Globus pallidus (tissue), 1 donor: Measurements from ENCODE around the gene HSPG2.
"Not testable (repeated sequence)": the region's sequence is repeated elsewhere in the genome, so short reads cannot be mapped to it uniquely, and the experiment has no call there.

Experiments
- DNase-seq: peaks from one replicate; pipeline ENCODE4 v3.0.0-alpha.2; 2015; ENCODE audit warnings: low spot score

Gene HSPG2

DNA sequence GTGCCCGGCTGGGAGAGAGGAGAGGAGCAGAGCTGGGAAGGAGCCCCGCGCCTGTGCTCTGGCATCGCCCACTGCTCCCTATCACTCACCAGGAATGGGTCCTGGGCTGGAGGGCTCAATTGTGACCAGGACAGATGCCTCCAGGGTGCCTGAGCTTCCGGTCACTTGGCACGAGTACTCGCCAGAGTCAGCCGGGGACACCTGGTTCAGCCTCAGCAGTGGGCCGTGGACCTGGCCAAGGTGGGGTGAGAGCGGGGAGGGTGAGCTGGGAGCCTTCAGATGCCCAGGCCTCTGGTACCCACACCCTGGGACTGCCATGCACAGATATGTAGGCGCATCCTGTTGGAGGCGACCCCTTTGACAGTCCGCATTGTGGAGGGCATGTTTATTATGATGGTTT, 93.9 kb downstream of the HSPG2 start:
- DNase-seq = no peak

DNA sequence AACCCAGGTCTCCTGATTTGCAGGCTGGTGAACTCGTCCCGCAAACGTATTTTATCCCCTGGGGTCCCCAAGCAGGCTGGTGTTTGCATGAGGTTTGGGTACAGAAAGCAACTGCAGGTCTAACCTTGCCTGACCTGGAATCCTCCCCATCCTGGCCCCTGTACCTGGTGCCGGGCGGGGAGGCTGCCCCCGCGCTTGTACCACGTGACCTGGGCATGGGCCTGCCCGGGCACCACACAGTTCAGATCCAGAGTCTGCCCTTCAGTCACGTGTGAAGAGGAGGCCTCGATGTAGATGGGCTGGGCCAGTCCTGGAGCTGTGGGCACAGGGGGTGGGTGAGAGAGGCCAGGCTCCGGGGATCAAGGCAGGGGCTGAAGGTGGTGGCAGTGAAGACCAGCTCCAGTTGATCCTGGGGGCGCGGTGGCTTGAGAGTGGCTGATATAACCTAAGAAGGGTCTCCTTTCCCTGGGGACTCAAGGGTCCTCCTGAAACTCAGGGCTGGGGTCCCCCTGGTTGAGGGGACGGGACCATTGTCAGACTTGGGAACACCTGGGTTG, 94.4 kb downstream of the HSPG2 start:
- DNase-seq = no peak

- no peak for DNase-seq
These were observed 95.2 kb downstream of the HSPG2 start for GRCh38 chr1:21841852-21842466.

DNA sequence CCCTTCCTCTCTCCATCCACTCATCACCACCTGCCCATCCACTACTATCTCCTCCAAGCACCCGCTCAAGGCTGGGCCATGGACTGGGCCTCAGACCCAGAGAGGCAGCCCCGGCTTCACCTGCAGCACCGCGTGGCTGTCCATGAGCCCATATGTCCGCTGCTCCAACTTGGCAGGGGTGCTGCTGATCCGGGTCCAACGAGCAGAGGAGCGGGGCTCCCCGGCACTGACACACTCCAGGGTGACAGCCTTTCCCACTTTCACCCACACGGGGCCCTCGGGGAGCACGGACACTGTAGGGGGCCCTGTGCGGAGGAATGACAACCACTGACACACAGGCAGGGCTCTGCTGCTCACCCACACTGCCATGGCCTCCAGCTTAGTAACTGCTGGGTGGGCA, 96.1 kb downstream of the HSPG2 start:
- no peak for DNase-seq

DNA sequence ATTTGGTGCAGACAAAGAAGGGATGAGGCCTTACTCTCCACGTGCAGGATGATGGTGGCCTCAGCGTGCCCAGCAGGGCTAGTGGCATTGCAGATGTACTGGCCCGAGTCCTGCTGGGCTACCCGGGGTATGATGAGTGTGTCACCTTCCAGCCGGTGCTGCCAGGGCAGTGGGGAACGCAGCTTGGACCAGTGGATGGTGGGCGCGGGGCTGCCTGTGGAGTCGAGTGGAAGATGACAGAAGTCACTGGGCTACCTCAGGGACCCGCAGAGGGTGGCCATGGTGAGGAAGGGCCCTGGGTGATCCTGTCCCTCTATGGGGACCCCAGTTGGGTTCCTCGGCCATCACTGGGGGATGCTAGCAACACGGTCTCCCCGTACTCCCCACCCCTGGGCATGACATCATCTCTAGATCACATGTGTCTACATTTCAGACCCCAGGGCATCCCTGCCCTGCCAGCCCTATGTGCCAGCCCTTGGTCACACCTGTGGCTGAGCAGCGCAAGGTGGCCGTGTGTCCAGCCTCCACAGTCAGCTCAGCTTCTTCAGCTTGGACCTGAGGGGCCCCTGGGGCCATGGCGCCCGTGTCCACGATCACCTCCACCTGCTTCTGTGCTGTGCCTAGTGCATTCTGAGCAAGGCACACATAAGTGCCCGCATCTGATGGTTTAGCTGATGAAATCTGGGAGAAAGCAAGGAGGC, 97.6 kb downstream of the HSPG2 start:
- no peak for DNase-seq

- no peak for DNase-seq
These were observed 98.6 kb downstream of the HSPG2 start for GRCh38 chr1:21838359-21839157.

GRCh38 chr1:21837476-21837875, 99.6 kb downstream of the HSPG2 start:
- no peak for DNase-seq

DNA sequence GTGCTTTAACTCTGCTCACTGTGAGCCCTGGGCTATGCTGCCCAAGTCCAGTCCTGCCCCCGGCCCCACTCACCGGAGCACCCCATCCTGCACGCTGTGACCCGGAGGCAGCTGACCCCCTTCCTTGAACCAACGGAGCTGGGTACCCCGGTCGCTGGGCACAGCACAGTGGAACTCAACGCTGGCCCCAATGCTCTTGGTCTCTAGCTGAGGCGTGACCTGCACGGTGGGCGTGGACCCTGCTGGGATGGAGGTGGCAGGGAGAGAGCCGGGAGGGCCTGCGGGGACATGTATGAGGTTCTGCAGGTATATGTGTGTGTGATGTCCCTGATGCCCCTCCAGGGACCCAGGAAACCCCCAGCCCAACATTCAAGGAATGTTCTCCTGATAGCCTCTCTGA, 100.4 kb downstream of the HSPG2 start:
- DNase-seq = no peak

- no peak for DNase-seq
These were observed 101.1 kb downstream of the HSPG2 start for GRCh38 chr1:21836010-21836409.

- no peak for DNase-seq
These were observed 102.4 kb downstream of the HSPG2 start for GRCh38 chr1:21834666-21835065.

- DNase-seq = no peak
These were observed 103.0 kb downstream of the HSPG2 start for GRCh38 chr1:21834094-21834493.

- no peak for DNase-seq
These were observed 103.6 kb downstream of the HSPG2 start for GRCh38 chr1:21833392-21833976.

- DNase-seq = no peak
These were observed 105.6 kb downstream of the HSPG2 start for GRCh38 chr1:21831454-21831970.

- no peak for DNase-seq
These were observed 106.2 kb downstream of the HSPG2 start for GRCh38 chr1:21830792-21831453.

DNA sequence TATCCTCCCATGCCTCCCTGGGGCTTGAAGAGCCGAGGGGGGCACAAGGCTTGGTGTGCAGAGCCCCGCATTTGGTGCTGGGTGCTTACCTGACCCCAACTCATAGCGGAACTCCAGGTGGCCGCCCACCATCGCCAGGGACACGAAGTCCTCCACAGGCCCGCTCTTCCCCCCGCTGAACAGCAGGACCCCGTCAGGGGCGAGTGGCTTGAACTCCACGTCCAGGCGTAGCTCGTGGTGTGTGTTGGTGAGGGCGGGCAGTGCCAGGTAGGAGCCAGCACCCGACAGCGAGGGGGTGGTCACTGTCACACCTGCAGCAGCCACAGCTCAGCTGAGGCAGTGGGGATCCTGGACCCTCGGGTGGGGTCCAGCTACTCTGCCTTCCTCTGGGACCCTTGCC, 107.8 kb downstream of the HSPG2 start:
- no peak for DNase-seq

GRCh38 chr1:21828506-21829210, 108.5 kb downstream of the HSPG2 start:
- no peak for DNase-seq

- no peak for DNase-seq
These were observed 109.0 kb downstream of the HSPG2 start for GRCh38 chr1:21828075-21828474.

DNA sequence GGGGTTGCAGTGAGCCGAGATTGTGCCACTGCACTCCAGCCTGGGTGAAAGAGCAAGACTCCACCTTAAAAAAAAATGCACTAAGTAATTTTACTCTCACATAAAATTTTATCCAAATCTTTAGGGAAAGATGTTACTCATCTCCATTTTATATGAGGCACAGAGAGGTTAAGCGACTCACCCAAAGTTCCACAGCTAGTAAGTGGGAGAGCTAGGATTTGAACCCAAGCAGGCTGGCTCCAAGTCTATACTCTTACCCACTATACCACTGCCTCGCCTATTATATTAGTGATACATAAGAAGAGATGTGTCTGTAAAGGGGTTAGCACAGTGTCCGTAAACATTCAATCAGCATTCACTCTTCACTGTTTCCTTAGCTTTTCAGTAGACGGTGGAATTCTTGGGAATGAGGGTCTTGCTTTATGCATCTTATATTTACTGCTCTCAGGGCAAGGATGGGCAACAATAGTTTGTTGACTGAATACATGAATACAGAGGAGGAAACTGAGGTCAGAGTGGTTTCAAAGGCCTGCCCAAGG, 109.9 kb downstream of the HSPG2 start:
- no peak for DNase-seq

- DNase-seq = not testable (repeated sequence)
These were observed 110.4 kb downstream of the HSPG2 start for GRCh38 chr1:21826694-21827093.

DNA sequence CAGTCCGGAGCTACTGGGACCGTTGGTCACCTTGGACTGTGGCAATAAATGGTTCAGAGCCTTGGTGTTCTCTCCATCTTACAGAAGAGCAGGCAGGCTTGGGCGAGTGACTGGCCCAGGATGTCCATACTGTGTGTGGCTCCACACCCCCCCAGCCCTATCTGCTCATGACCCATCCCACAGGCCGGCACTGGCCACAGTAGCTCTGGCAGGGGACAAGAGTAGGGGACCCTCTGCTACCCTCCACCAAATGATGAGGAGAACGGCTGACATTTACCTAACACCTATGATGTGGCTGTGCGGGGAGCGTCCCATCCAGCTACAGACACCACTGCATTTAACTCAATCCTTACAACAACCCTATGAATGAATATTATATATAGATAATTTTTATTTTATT, 111.7 kb downstream of the HSPG2 start:
- no peak for DNase-seq

- no peak for DNase-seq
These were observed 112.2 kb downstream of the HSPG2 start for GRCh38 chr1:21824926-21825325.
